Right cardiac atrium (tissue), 5 donors: ENCODE results near the gene CAMTA1. TPM values are rescaled to one million over a fixed set of nuclear protein-coding genes. Genes with fewer than 3 reads are reported as not detected.

Source experiments
- ATAC-seq, 2 donors: fragments of 200-7000 bp; cut with Tn5 transposase; one replicate each; pipeline versions ENCODE4 v1.8.0 to v1.9.1; 2020; ENCODE audit warnings: moderate library complexity in 2 of 2, mild to moderate bottlenecking in 1 of 2
- DNase-seq, 3 donors: peaks; one replicate each; pipeline ENCODE4 v3.0.0-alpha.2; 2020
- H3K27ac ChIP-seq: one replicate; pipeline ENCODE4 v1.5.1; 2013; ENCODE audit warnings: mild to moderate bottlenecking, low read length, control low read depth, moderate library complexity
- H3K27me3 ChIP-seq: one replicate; pipeline ENCODE4 v1.6.1; 2013; ENCODE audit not compliant: control insufficient read depth, insufficient read depth
- H3K4me1 ChIP-seq: one replicate; pipeline ENCODE4 v1.6.1; 2013; ENCODE audit warnings: low read length; ENCODE audit not compliant: control insufficient read depth, insufficient read depth
- H3K4me3 ChIP-seq: one replicate; pipeline ENCODE4 v1.5.1; 2013; ENCODE audit warnings: low read length, control low read depth
- H3K9me3 ChIP-seq: one replicate; pipeline ENCODE4 v1.6.1; 2013; ENCODE audit warnings: low read length; ENCODE audit not compliant: control insufficient read depth
- WGBS: extraction: QIAGEN DNeasy Blood & Tissue Kit; methylation state at CpG from one replicate; pipeline ENCODE4 v1.1.7; 2013; 5-methylcytosine and 5-hydroxymethylcytosine counted together
- intact Hi-C, 4 donors: fragments of 100-400 bp; cut with DNase I; formaldehyde crosslinking; loops; one replicate each; pipeline versions ENCODE4 v1.11.0 to v1.14.0; 2022 to 2023
- polyA plus RNA-seq: library from polyadenylated mRNA; stranded (reverse); fragments of 200-250 nt; gene quantifications from one replicate; pipeline ENCODE4 v1.2.3, GENCODE V29; 2013
- total RNA-seq, 4 donors: library from RNA; stranded (reverse); fragmentation: NEBNext Ultra II Directional; extraction: Animal tissue kit (Norgen Biotek cat#: 25700); gene quantifications; one replicate each; pipeline ENCODE4 v1.2.1, GENCODE V29; 2021
- donor health status: healthy with polysubstance abuse.
- donor health status: DM: no; HTN: yes; CAD: no.
- donor health status: DM: no; HTN: no; CAD: no.
- donor health status: DM: no; HTN: yes; CAD: no; lungs with severe emphysema.
- donor health status: DM: yes; HTN: yes; CAD: no.

Gene CAMTA1
- total and polyA plus RNA-seq, 5 donors = 155 to 334 (median 164) TPM

DNA sequence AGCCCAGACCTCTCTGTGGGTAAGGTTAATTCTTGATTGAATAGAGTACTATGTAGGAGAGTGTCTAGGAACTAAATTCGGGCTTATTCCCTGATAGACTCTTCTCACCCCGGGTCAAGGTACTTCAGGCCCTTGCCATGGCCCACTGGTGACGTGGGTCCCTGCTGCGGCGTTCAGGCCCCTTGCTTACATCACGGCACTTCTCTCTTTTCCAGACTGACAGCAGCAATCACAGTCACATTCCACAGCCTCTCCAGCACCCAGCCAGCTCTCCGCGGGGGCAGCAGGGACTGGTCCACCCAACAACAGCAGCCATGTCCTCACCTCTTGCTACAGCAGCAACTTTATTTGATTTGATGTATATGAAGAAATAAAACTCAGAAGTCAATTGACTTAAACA, 584.6 kb downstream of the CAMTA1 start:
- intact Hi-C loops = no loop called here
- Histone ChIP-seq H3K4me1 (peaks cover 4% of the 10 kb centered on the region), H3K4me3 (no peak overlapping the region), H3K27me3 (no peaks in the 10 kb centered on the region), H3K9me3 (no peaks in the 10 kb centered on the region), H3K27ac (peak overlapping the region; percentile 68)
- ATAC-seq (peak; percentile 59 to 76), DNase-seq (peak; percentile 40 to 74 (median 64))
- 50% methylated on average over 8 of the region's 8 CpGs for WGBS

DNA sequence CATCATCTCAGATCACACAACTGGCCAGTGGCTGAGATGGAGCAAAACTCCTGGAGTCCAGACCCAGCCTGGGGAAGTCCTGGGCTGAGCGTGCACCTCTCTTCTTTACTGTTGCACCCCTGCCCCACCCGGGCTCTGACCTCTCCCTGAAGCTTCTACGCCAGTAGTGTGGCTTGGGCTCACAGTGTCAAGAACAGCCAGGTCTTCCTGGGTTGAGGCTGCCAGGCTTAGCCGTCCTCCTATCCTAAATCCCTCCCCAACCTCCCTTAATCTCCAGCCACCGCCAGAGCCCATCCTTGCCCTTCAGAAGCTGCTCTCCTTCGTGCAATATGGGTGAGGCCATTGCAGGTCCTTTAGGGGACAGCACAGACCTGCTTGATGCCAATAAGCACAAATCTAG, 586.7 kb downstream of the CAMTA1 start:
- Histone ChIP-seq H3K9me3 (no peaks in the 10 kb centered on the region), H3K4me3 (no peak overlapping the region), H3K27ac (no peak overlapping the region), H3K4me1 (peaks cover 2% of the 10 kb centered on the region), H3K27me3 (no peaks in the 10 kb centered on the region)
- intact Hi-C loops = no loop called here
- DNase-seq (peak in 2 of 3 donors; percentile 28 to 34), ATAC-seq (no peak)
- 88% methylated on average over 6 of the region's 6 CpGs for WGBS

DNA sequence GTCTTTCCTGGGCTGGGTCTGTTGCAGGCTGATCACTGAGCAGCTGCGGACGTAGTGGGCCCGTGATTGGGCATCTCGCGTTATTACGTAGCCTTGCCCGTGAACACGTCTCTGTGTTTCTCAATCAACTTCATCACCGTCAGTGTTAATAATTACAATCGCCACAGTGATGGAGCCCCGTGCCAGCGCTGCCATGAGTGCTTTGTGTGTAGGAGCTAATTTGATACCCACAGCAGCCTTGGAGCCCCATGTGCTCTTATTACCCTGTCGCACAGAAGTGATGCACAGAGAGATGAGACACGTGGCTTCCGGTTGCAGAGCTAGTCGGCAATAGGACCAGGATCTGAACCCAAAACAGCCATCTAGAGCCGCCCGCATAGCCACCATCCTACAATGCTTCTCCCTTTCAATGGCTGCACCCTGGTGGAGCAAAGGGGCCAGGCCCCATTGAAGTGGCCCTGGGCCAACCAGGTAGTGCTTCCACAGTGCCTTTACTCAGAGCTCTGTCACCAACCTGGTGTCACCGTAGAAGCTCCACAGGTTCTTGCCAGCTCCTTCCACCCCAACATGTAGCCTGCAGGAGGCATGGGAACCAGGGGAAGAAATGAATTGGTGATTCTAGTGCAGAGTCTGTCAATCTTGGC, 587.3 kb downstream of the CAMTA1 start:
- no peaks in the 10 kb centered on the region for H3K9me3 ChIP-seq
- H3K27me3 ChIP-seq = no peaks in the 10 kb centered on the region
- H3K4me1 ChIP-seq = peaks cover 2% of the 10 kb centered on the region
- H3K27ac ChIP-seq = no peak overlapping the region
- WGBS = 96% methylated on average over 19 of the region's 19 CpGs
- ATAC-seq = no peak
- peak in 2 of 3 donors; percentile 17 to 43 for DNase-seq
- H3K4me3 ChIP-seq = no peak overlapping the region
- intact Hi-C loops = no loop called here

DNA sequence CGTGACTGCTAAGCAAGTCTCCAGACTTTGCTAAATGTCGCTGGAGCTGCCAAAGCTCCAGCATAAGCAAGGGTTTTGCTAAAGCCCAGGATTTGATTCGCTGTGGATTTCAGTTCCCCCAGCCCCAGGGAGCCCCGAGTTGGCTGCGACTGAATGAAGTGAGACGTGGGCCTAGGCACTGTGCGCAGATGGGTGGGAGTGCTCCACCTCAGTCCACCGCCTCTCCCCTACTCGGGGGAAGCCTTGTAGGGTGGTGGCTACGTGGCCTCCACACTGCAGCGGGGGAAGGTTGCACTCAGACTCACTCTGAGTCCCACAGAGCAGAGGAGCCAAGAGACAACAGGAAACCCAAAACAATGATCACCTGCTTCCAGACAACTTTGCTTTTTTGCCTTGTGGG, 588.0 kb downstream of the CAMTA1 start:
- no peak overlapping the region for H3K27ac ChIP-seq
- intact Hi-C loops = no loop called here
- H3K27me3 ChIP-seq = no peaks in the 10 kb centered on the region
- H3K9me3 ChIP-seq = no peaks in the 10 kb centered on the region
- no peak for ATAC-seq
- no peak overlapping the region for H3K4me3 ChIP-seq
- 86% methylated on average over 11 of the region's 11 CpGs for WGBS
- peak in 1 of 3 donors; percentile 19 for DNase-seq
- peaks cover 2% of the 10 kb centered on the region for H3K4me1 ChIP-seq

DNA sequence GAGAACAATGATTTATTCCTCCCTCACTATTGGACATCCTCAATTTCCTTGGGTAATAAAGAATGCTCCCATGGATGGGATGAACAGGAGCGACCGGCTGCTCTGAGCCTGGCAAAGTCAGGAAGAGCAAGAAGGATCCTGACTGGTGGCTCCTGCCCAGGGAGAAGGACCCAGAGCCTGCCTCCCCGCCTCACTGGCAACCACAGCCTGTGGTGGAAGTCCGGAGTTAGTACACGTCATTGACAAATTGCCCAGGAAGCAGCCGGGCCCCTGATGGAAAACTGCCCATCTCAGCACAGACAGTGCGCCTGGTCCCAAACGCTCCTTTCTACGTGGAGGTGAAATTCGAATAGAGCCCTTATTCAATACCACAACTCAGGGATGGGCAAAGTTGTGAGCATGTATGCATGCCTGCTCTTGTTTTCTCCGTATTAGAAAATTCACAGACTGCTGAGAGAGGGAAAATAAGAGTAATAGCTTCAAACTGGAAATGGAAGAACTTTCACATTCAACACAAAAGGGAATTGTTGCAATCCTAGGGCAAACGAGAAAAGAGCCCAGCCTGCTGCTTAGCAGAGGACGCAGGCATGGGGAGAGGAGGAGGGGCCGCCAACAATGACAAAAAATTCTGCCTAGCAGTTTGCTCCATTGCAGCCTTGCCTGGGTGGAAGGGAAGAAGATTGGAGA, 588.8 kb downstream of the CAMTA1 start:
- no peaks in the 10 kb centered on the region for H3K27me3 ChIP-seq
- ATAC-seq (no peak), DNase-seq (peak in 1 of 3 donors; percentile 40)
- no peak overlapping the region for H3K27ac ChIP-seq
- intact Hi-C loops = no loop called here
- H3K4me3 ChIP-seq = no peak overlapping the region
- no peaks in the 10 kb centered on the region for H3K9me3 ChIP-seq
- H3K4me1 ChIP-seq = peaks cover 2% of the 10 kb centered on the region
- 24% methylated on average over 14 of the region's 14 CpGs for WGBS

DNA sequence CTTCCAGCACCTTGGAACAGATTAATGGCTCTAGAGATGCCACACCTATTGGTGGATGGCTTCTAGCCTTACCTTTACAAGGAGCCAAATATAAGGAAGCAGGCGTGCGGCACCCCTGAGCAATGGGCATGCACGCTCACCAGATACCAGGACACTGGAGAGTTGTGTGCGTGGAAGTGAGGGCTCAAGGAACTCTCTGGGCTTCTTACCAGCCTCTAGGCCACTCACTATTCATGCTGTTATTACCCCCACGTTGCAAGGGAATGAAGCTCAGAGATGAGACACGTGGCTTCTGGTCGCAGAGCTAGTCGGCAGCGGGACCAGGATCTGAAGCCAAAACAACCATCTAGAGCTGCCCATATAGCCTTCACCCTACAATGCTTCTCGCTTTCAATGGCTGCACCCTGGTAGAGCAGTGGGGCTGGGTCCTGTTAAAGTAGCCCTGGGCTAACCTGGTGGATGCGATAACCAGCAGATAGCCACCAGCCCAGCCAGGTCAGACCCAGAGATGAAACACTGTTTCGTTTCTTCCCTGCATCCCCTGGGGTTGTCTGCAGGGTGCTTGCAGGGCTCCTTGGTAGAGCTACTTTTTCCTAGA, 589.4 kb downstream of the CAMTA1 start:
- WGBS = 93% methylated on average over 12 of the region's 12 CpGs
- Histone ChIP-seq H3K27me3 (no peaks in the 10 kb centered on the region), H3K9me3 (no peaks in the 10 kb centered on the region), H3K4me1 (peaks cover 2% of the 10 kb centered on the region), H3K4me3 (no peak overlapping the region), H3K27ac (no peak overlapping the region)
- intact Hi-C loops = no loop called here
- DNase-seq (no peak), ATAC-seq (no peak)

DNA sequence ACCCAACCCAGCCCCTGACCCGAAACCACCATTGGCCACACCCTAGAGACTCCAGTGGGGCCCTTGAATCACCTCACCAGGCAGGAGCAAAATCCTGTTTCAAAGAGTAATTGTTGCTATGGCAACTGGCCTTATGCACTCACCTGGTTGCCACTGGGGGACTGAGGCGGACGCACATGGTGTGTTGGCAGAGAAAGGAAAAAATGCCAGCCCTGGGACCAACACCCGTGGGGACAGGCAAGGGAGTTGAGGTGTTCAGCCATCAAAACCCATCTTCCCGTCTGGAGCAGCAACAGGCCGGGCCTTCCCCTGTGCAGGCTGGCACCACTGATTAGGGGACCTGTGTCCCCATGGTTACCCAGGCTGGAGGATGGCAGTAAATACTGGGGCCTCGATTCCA, 590.1 kb downstream of the CAMTA1 start:
- 90% methylated on average over 7 of the region's 7 CpGs for WGBS
- intact Hi-C loops = no loop called here
- H3K4me3 ChIP-seq = no peak overlapping the region
- H3K27me3 ChIP-seq = no peaks in the 10 kb centered on the region
- ATAC-seq = no peak
- H3K9me3 ChIP-seq = no peaks in the 10 kb centered on the region
- peak in 1 of 3 donors; percentile 27 for DNase-seq
- H3K27ac ChIP-seq = no peak overlapping the region
- H3K4me1 ChIP-seq = peaks cover 2% of the 10 kb centered on the region

DNA sequence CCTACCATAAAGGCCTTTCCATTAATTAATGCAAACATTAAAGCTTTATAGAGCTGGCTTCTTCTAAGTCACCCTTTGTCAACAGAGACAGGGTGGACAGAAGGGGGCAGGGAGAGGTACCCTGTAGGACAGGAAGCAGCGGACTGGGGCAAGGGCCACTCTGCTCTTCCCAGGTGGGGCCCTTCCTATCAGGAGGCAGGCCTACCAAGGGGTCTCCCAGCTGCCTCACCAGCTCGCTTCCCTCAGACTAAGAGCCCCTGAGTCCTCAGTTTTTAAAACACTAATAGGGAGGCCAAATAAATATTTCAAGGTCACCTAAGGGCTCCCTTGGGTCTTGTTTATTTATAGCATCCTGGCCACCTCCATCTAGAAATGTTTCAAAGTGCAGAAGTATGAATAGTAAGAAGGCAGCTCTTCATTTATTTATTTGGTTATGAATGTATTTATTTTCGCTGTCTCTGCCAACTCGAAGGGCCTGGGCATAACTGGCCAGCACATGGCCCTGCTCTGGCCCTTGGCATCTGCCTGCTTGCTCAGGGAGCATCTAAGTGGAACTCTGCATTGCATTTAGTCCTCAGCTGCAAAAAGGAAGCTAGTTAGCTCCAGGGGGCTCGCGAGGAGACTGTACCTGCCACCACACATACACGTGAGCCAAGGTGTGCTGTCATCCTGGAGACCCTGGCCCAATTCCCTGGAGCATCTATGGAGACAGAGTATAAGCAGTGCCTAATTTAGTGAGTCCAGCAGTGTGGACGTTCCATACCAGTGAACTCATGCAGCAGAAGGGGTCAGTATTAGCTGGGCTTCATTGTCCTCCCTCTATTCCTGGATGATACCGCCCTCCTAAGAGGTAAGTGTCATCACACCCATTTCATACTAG, 590.8 kb downstream of the CAMTA1 start:
- 88% methylated on average over 9 of the region's 9 CpGs for WGBS
- H3K4me1 ChIP-seq = peaks cover 2% of the 10 kb centered on the region
- no peaks in the 10 kb centered on the region for H3K27me3 ChIP-seq
- H3K9me3 ChIP-seq = no peaks in the 10 kb centered on the region
- ATAC-seq = no peak
- intact Hi-C loops = no loop called here
- DNase-seq = peak in 1 of 3 donors; percentile 22
- H3K27ac ChIP-seq = no peak overlapping the region
- no peak overlapping the region for H3K4me3 ChIP-seq

DNA sequence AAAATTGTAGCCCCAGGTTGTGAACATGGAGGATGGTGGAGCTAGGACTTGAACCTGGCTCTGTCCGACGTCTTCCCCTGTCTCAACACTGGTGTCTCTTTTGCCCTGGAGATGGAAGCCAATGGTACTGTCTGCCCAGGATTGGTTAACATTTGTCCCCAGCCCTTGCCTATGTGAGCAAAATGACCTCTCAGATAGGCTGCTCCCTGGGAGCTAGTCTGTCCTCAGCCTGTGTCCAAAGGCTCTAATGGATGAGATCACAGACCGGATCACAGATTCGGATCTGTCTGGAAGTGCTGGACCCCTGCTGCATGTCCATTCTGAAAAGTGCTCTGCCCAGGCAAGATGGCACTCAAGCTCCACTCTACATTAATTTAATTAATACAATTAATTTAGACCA, 591.4 kb downstream of the CAMTA1 start:
- ATAC-seq (no peak), DNase-seq (no peak)
- Histone ChIP-seq H3K4me3 (no peak overlapping the region), H3K4me1 (peaks cover 2% of the 10 kb centered on the region), H3K9me3 (no peaks in the 10 kb centered on the region), H3K27ac (no peak overlapping the region), H3K27me3 (no peaks in the 10 kb centered on the region)
- intact Hi-C loops = no loop called here
- WGBS = 93% methylated on average over 4 of the region's 4 CpGs

DNA sequence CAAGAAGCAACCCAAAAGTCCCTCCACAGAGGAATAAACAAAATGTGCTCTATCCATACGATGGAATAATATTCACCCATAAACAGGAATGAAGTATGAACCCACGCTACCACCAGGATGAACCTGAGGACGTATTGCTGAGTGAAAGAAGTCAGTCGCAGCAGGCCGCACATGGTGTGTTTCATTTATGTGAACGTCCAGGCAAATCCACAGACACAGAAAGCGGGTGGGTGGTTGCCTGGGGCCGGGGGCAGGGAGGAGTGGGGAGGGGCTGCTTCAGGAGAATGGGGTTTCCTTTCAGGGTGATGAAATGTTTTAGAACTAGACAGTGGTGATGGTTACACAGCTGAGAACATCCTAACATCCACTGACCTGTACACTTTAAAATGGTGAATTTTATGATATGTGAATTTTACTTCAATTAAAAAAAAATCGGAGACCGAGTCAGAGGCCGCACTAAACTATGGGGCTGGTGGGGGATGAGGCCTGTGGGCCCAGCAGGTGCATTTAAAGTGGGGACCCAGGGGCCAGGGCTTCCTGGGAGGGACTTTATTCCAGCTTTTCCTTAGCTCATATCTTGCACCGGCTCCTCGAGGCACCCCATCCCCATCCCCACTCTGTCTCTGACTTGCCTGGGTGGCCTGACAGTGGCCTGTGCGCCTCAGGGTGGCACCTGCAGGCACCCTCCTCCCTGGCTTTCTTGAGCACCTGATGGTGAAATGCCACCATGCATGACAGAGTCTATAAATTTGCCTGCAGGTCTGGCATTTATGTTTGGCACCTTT, 593.3 kb downstream of the CAMTA1 start:
- DNase-seq = peak in 1 of 3 donors; percentile 33
- Histone ChIP-seq H3K27ac (no peak overlapping the region), H3K4me3 (no peak overlapping the region), H3K9me3 (no peaks in the 10 kb centered on the region), H3K4me1 (peaks cover 2% of the 10 kb centered on the region), H3K27me3 (no peaks in the 10 kb centered on the region)
- intact Hi-C loops = no loop called here
- no peak for ATAC-seq
- 90% methylated on average over 14 of the region's 14 CpGs for WGBS
